Astrocyte of the hippocampus (primary cell): ENCODE results near the gene SRRM4.
"Not testable (repeated sequence)": the region's sequence is repeated elsewhere in the genome, so short reads cannot be mapped to it uniquely, and the experiment has no call there.

Experiments
- DNase-seq: peaks from one replicate; pipeline ENCODE4 v3.0.0; 2011; ENCODE audit warnings: low read depth, low spot score

Gene SRRM4

DNA sequence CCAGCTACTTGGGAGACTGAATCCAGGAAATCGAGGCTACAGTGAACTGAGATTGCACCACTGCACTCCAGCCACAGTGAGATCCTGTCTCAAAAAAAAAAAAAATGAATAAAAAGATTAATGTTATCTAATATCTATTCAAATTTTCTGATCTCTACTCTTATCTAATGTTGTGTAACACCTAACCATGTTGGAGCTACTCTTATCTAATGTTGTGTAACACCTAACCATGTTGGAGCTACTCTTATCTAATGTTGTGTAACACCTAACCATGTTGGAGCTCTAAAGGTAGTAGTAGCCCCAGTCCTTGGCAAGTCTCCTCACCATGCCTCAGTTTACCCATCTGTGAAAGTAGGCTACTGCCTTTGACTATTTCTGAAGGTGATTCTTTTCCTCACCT, 26.9 kb downstream of the SRRM4 start:
- not testable (repeated sequence) for DNase-seq

DNA sequence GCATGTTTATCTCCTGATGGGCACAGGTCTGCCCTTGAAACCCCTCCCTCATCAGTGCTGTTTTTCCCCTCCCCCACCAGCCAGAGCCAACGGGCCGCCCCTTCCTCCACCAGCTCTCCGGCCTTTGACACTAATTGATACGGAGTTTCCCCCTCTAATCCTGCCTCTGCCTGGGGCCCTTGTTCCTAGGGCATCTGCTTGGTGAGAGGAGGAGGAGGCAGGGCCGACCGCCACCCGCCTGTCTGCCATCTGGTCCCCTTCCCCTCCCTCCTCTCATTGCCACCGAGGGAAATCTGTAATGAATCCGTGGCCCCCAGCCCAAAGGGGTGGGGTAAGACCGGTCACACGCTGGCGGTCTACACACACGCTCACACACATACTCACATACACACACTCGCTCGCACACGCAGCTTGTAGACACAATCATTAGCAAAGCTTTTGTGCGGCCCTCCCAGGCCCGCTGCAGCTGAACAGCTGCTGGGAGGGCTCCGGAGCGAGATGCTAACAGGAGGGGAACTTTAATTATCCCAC, 27.4 kb downstream of the SRRM4 start:
- no peak for DNase-seq

DNA sequence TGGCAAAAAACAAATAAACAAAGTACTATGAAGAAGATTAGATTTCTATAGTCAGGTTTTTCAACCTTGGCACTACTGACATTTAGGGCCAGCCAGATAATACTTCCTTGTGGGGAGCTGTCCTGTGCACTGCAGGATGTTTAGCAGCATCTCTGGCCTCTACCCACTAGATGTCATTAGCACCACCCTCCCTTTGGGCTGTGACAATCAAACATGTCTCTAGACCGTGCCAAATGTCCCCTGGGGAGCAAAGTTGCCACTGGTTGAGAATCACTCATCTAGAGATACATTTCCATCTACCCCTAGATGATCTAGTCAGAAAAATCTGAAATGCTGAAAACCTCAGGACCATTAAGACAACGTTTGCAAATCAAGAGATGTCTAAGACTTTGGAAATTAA, 29.9 kb downstream of the SRRM4 start:
- DNase-seq = no peak

GRCh38 chr12:119012179-119012578, 30.8 kb downstream of the SRRM4 start:
- DNase-seq = no peak

DNA sequence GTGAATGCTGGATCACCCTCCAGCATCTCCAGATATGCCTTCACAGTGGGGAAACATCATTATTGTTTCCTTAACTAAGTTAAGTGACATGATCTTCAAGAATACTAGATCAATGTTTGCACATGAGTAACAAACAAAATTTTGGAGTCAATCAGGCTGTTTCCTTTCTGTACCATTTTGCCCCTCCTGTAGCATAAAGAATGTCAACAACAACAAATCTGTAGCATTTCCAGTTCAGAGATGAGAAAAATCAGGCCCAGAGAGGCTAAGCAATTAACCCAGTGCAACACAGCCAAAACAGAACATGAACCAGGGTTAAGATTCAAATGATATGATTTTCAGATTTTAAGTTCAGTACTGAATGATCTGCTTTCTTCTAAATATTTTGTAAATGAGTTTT, 31.7 kb downstream of the SRRM4 start:
- DNase-seq = no peak

GRCh38 chr12:119014368-119014767, 33.0 kb downstream of the SRRM4 start:
- no peak for DNase-seq

DNA sequence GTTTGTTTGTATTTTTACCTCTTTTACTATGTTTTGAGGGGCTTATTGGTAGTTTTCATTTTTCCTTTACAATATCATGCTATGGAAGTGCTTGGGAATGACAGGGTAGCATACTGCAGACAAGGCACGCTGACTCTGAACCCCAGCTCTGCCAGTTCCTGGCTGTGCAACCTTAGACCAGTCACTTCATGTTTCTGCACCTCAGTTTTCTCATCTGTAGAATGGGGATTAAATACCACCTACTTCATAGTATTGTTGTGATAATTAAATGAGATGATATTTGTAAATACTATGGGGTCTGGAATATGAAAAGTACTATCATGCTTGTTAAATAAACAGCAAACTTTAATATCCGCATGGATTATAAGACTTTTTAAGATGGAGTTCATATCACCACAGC, 35.4 kb downstream of the SRRM4 start:
- DNase-seq = no peak

DNA sequence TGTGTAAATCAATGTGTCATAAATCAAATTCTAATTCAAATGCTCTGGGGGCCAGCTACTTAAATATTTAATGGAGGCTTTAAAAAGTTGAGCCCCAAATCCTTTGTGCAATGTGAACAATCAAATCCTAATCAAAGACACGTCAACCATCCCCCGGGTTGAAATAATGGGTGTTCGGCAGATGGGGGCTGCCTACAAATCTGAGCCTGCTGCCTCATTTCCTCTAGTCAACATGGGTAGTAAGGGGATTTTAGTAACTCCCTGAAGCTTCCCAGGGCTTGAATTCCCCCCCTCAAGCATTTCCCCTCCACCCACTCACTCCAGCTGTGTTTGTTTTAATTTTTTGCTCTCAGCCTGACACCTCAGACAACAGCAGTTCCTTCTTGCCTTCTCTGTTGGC, 37.8 kb downstream of the SRRM4 start:
- no peak for DNase-seq

DNA sequence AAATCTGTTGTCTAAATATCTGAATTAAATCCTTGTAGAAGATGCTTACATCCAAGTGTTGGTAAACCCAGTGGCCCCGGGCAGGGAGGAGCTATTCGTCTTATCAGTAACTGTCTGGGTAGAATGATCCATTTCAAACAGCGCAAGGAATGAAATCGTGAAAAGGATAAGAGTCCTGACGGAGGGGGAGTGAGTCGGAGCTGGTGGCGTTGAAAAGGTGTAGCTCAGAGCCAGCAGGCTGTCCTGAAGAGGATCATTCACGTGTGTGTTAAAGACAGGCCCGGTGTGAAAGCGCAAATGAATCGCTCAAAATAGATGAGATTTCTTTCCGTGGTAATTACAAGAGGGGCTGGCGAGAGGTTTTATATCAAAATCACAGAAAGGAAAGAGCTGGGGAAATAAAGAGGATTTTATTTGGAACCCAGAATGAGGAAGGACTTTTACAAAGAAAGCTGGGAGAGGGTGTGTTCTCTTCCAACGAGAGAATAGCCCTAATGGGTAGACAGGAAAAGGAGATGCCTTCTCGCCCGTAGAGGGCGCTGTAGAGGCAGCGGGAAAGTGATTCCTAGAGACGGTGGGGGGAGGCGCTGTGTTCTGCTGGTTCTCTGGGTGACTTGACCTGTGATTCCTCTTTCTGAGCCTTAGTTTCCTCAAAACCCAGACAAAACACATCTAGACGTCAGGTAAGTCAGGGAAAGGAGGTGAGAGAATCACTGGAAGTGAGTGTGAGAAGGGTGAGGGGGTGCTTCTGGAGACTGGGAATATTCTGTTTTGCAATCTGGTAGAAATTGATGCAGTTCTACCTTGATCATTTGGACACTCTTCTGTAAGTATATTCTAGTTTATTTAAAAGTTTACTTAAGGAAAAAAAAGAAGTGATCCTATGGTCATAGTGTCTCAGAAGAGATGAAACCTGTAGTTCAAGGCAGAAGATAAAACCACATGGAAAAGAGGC, 39.3 kb downstream of the SRRM4 start:
- DNase-seq = no peak

DNA sequence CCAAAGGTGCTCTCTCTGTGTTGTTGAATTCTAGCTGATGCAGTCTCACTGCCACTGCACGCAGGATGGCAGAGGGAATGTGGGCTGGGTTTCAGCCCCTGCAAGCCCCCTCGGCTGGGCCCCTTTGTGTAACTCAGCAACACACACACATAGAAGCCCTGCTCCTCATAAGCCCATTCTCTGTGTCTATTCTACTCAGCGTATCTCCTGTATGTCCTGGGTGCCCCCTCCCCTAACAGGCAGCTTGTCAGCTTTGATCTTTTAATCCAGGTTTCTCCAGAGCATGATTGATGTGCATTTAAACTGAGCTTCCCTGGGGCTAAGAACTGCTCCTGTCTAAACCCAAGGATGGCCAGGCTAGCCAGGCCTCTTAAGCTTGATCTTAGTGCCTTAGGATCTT, 43.0 kb downstream of the SRRM4 start:
- DNase-seq = no peak

GRCh38 chr12:119025786-119026185, 44.4 kb downstream of the SRRM4 start:
- DNase-seq = no peak

DNA sequence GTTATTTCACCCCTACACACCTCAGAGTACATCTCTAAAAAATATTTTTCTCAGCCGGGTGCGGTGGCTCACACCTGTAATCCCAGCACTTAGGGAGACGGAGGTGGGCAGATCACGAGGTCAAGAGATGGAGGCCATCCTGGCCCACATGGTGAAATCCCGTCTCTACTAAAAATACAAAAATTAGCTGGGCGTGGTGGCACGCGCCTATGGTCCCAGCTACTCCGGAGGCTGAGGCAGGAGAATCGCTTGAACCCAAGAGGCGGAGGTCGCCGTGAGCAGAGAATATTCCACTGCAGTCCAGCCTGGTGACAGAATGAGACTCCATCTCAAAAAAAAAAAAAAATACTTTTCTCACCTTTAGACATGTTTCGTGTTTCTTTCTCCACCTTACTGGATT, 52.0 kb downstream of the SRRM4 start:
- DNase-seq = not testable (repeated sequence)

DNA sequence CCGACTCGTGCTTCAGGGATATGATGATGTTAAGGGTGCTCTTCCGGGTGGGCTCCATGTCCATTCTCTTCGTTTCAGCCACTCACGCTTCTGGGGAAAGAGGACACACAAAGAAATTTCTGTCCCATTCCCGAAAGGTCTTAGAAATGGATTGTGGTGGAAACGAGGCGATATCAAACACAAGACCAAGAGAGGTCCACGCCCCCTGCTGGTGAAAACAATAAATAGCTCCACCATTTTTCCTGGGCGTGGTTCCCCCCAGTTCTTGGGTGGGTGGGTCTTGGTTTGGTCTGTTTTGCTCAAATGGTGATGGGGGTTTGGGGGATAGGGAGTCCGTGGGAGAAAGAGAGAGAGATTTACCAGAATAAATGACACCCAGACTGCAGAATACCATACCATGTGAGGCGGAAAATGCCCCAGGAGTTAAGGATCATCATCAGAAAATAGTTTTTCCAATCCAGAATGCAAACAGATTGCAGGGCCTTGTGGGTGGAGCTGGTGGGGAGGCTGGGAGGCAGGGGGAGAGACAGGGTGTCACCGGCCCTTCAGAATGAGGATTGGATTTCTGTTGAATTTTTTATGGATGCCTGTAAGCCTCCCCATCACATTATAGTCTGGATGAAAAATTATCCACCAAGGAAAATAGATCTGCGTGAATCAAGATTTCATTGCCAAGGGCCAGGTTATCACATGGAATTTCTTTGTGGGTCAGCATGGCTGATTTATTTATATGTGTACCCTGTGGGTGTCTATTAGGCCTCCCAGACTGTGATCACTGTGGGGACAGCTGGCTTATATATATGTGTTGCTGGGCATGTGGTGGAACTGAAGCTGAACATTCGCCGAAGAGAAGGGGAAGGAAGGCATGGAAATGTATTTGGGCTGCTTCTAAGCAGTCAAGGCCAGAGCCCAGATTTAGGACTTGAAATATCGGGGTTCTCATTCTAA, 55.8 kb downstream of the SRRM4 start:
- DNase-seq = peak; percentile 3

DNA sequence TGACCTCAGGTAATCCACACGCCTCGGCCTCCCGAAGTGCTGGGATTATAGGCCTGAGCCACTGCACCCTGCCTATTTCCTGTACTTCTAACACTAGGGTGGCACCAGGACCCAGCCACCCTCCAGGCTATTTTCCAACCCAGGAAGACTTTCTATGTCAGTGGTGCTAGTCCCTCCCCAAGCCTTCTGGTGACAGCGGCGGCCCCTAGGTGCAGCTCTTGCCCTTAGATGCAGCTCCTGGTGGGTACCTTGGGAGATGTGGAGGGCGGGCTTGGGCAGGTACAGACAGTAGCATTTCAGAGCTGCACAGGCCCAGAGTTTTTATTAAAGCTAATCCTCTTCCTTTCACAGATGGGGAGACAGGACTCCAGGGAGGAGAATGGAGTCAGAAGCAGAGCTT, 62.8 kb downstream of the SRRM4 start:
- no peak for DNase-seq

DNA sequence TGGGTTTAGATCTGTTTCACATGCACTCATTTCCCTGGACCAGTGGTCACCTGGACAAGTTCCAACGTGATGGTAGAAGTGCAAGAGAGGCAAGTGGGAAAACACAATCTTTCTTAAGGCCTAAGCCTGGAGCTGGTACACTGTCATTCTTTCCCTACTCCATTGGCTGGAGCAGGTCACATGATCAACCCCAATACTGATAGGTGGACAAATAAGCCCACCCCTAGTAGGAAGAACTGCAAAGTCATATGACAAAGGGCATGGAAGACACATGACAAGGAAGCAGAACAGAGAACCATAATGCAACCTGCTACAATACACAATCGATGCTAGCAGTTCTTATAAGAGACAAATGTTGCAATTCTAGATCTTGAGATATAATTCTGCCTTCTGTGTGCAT, 66.3 kb downstream of the SRRM4 start:
- no peak for DNase-seq

- DNase-seq = no peak
Measured at GRCh38 chr12:119050663-119051062, 69.3 kb downstream of the SRRM4 start.

DNA sequence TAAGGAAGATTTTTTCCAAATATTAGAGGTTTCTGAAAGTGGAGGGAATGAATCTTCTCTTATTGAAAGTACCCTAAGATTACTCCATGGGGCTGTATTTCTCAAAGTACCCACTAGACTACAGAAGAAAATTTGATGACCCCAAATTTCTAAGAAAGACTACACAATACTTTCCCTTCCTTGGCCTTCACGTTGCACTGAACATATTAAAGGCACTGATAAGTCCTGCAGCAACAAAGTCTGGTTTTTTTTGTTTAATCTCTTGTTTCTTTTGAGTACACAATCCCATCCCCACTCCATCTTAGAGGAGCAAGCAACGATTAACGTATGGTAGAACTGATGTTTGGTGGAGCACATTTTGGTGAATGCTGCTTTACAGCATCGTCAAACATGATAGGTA, 70.1 kb downstream of the SRRM4 start:
- DNase-seq = no peak

DNA sequence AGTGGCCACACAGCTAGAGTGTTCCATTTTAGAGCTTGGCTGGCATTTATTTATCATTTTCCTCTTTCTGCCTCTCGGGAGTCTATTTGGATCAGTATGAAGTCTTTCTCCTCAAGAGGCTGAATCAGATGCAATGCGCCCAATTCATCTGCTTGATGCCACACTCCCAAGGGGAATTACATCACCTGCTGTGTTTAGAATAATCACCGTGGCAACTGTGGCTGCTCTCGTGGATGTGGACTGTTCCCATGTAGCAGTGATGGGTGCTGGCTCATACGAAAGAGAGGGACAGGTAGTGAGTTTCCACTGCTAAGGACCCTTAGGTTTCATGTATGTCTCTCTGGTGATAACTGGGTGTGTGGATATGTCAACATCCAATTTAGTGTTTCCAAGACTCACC, 70.7 kb downstream of the SRRM4 start:
- DNase-seq = no peak

DNA sequence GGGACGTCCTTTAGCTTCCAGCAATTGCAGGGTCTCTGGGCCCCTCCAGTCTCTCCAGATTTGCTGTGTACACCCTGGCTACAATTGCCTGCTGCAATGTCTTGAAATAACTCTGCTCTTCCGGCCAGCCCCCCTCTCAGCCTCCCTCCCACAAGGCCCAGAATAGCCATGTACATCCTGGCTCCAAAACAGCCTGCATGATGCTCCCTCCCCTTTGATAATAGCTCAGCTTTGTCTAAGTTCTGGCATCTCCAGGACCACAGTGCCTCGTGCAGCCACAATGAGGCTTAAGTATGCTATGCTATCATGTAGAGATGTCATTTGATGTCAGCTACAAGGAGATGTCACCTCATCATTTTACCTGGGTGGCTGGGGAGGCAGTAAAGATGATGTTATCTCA, 74.6 kb downstream of the SRRM4 start:
- no peak for DNase-seq

DNA sequence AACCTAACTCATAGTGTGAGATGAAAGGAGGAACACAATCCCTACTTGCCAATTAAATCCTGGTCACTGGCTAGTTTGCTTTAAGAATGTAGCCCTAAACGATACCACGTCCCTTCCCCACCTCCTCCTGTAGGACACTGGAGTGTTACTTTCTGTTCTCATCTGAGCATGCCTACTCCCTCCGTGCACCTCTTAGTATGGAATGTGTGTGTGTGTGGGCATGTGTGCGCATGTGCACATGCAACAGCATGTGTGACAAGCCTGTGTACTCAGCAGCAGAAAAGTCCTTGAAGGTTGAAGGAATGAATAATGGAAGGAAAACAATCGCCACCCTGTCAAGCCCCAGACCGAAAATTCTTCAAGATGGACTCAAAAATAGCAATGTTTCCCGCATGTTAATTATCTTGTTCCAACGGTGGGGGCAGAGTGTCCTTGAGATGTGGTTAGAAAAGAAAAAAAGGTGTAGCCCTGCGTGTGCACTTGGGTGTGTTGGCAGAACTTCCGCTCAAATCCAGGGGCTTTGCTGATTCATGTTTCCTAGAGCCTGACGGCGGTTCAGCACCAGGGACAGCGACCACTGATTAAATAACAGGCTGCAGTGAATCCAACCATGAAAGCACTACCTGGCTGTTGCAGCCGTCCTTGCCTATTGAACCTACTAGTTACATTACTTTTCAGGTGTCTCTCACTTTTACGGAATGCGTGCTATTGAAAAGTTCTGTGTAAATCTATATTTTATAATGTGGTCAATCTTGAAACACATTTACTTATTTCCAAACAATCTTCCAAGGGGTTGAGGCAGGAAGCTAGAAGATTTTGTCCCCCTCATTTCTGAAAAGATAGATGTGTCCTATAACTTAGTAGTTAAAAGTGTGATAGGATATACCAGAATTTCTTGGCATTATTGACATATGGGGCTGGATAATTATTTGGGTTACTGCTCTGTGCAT, 79.8 kb downstream of the SRRM4 start:
- DNase-seq = peak; percentile 70
